Activated T-helper 9 cell treated with anti-CD3 and anti-CD28 coated beads, Interleukin-2, amount 50 U/mL, for 16 hours (primary cell): Measurements from ENCODE around the gene FOXG1.

Experiments
- DNase-seq: peaks from one replicate; pipeline ENCODE4 v3.0.0-alpha.2; 2020; ENCODE audit warnings: low read depth

The FOXG1 gene

GRCh38 chr14:28766469-28766955, at the start of gene FOXG1:
FOXG1 (plus strand) TSS chr14:28766787; CDS start chr14:28767280, 493 bp downstream.
- no peak for DNase-seq

DNA sequence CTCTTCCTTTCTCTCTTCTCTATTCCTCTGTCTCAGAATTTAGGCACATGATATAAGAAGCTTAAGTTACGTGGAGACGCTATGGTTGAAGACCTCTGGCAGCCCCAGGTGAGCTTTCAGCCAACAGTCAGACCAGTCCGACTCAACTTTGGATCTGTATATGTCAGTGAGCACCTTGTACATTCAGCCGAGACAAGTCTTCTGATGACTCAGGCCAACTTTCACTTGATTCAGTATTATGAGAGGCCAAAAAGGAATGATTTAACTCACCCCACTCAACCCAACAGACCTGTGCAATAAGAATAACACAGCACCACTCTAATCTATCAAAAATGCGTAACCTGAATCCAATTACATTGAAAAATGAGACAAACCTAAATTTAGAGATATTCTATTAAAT, 47.5 kb upstream of the FOXG1 start:
- no peak for DNase-seq

DNA sequence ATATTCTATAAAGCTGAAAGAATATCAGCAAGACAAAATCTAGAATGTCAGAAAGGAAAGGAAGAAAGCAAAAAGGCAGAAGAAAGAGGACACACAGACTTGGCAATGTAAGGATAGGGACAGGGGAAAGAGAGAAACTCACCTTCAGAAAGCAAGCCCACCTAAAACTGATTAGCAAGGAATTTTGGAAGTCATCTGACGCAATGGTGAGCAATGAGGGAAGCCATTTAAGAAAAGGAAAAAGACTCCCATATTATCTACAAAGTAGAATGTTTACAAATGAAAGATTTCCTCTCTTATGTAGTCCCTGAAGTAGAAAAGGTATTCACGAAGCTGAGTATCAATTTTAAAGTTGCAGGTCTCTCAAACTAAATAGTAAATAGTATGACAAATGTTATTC, 35.2 kb upstream of the FOXG1 start:
- no peak for DNase-seq

DNA sequence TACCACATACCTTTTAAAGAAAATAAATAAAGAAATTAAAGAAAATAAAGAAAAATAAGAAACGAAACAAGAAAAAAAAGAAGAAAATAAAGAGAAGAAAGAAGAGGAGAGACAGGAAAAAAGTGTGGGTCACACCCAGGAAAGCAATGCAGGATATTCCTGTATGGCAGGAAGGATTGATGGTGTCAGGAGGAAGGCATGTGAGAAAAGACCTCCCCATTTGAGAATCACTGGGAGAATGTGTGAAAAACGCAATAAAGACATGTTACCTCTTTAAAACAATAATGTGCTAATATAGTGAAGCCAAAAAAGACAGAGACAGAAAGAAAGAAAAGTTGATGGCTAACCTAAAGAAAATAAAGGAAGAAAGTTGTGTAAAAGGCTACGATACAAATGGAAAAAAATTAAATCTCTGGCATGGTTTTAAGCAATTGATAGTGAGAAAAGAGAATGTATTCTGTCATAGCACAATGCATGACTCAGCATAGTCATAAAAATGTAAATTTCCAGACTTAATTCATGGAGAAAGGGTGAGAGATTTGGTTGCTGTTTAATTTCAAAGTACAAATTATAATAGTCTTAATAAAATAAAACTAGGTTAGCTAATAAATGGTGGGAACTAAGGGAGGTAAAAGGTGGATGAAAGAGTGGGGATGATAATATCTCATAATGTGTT, 24.3 kb upstream of the FOXG1 start:
- DNase-seq, result no peak

DNA sequence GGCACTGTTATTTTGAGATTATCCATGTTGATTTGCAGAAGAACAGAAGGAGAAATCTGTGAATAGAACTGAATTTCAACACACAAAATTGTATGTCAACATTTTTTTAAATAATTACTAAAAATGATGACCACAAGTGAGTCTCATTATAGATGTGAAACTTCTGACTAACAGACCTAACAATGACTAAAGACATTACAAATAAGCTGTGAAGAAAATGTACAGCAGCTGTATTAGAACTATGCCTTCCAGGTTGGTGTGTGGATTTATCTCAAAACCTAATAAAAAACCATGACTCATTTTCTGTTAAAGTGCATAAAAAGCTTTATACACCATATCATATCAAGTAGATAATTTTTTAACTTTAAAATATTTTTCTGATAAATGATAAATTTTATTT, 22.5 kb upstream of the FOXG1 start:
- DNase-seq, result no peak

DNA sequence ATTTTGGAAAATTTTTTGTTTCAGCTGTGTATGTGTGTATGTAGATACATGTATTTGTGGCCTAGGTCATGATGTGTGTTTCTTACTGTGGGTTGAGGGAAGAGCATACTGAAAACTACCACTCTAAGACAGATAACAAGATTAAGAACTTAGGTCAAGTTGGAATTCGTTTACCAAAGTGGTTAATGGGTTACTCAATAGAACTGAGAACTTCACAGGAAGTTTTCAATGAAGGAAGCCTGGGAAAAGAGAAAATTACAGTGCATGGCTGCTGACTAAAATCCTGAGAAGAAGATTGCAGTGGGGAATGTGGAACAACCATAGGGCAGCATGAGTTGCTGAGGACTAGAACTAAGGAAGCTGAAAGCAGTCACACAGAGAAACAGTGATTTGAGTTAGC, 21.4 kb upstream of the FOXG1 start:
- DNase-seq, result no peak

- no peak for DNase-seq
Observed at GRCh38 chr14:28746247-28746646, 20.3 kb upstream of the FOXG1 start.

DNA sequence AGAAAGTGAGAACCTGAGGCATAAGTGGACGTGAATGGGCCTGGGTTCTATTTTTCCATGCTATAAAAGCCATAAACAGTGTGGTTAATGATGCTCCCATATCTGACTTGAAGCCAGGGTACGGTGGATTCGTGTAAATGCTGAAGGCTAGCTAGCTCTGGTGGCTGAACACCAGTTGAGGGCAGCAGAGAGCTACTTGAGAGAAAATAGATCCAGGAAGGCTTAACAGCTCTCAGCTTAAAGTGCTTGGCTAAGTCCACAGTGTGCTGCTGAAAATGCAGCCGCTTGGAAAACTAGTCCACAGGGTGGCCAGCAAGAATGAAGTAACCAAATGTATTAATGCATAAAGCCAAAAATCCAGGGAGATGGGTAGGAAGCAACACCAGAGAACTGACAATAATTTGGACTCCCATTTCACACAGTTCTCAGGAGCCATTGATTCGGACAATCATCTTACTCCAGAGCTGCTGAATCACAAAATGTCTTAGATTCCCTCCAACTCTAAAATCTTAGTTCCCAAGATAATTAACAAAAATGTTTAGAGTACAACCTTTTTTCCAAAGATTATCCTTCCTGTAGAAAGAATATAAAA, 15.0 kb upstream of the FOXG1 start:
- DNase-seq, result no peak

DNA sequence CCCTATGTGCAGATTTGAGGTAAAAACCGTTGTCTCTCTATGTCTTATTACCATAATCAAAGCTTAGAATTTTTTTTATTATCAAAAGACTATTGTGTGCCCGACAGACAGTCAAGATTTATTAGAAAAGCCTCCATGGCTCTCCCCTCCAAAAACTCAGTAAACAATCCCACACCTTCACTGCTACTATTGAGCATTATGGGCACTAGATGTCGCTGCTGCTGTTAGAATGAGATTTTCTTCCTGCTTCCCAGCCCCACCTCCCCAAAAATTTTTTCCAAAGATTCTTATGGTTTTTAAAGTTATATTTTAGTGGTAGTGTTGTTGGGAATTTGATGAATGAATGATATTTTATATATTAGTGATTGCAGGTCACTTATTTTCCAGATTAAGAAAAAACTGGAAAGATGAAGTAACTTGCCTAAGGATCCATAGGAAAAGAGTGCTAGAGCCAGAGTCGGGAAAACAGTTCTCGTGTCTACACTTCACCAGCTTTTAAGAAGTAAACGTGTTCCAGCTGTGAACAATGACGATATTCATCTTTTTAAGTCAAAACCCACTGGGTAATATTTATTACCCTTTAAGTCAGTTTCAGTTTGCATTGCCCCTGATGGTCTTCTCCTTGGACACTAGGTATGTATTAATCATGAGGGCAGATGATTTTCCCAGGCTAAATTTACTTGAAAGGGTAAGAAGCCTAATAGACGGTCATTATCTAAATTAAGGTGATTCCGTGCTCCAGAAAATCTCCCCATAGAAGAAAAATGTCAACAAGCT, 12.2 kb upstream of the FOXG1 start:
- DNase-seq, result no peak

DNA sequence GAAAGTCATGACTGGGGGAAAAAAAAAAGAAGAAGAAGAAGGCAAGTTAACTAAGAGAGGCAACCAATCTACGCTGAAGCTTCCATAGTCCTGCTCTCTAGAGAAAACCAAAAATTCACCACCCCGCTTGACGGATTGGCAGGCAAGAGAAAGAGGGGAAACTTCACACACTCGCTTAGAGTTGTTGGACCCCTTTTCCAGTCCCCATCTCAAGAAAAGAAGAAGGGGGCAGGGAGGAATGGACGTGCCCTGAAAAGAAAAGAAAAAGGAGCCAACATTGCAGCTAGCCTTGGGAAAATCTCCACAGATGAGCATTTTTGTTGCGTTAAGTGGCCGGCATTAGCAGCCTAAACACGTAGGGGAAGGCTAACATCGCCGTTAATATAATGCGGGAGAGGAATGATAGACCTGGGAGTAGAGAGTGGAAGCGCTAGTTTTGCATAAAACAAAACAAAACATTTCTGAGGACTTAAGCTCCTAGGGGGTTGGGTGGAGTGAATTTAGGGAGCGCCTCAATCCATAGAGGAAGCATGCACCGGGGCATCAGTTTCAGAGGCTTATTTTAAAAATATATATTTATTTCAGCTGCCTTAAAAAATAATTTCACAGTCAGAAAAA, 11.3 kb upstream of the FOXG1 start:
- no peak for DNase-seq

- no peak for DNase-seq
Observed at GRCh38 chr14:28755884-28756268, 10.7 kb upstream of the FOXG1 start.

- DNase-seq, result no peak
Observed at GRCh38 chr14:28756269-28756883, 10.2 kb upstream of the FOXG1 start.

DNA sequence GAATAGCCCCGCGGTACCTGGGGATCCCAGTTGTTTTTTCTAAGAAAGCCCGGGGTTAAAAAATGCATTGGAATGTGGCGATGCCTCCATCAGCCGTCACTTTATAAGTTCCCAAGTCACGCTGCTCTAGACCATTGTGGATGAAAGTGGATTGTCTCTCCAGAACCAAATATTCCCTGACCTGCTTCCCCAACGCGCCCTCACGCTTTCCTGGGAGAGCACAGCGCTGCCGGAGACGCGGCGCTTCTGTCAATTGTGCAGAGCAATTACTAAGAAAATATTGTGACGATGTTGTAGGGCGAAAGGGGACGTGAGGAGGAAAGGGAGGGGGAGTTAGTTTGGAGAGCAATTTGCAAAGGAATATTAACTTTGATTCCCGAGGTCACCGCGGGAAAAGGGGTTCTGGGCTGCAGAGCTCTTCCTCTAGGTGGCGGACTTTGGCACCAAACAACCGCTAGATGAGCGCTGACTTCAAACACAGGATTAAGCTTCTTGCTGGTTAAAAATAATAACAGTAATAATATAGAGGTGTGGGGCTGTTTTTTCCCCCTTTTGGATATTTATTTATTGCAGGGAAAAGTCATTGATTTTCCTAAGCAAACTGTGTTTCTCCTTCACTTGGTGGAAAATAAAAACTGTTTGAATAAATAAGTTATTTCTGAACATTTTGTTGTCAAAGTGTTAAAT, 9.6 kb upstream of the FOXG1 start:
- no peak for DNase-seq

DNA sequence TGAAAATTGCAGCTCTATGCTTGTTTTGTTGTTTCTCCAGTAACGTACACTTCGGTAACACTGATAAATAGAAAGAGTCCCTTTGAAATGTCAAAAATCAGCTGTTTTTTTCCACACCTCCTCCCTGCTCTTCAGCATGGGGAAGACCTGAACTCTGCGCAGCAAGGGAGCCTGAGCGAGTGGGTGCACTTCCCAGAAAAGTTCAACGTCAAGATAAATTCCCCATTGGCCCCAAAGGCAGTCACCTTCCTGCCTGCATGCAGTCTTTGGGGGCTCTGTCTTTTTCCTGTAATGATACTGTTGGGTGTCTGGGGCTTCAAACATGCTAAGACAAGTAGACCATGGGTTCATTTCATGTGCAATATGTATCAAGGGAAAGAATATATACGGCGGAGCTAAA, 8.8 kb upstream of the FOXG1 start:
- no peak for DNase-seq

DNA sequence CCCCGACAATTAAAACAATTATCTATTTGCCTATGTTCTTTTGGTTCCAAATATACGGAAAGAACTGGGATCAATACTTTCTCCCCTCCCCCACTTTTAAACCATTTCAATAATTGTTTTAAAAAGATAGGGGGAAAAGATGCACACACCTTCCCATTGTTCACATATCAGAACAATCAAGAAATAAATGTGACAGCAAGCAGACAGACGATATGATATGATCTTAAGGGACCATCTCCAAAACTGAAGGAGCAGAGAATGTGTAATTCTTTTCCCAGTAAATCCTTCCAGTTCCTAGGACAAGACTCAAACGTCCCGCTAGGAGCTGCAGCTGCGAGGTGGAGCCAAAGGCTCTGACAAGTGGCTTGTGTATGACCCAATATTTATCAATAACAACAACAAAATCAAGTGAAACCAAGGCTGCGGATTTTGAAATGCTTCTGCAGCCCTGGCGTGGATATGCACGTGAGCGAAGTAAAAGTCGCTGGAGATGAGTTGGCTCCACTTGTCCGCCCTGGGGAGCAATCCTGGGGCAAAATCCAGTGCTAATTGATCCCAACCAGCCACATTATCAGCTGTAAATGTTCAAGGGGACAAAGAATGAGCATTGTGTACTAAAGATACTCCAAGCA, 8.2 kb upstream of the FOXG1 start:
- no peak for DNase-seq

DNA sequence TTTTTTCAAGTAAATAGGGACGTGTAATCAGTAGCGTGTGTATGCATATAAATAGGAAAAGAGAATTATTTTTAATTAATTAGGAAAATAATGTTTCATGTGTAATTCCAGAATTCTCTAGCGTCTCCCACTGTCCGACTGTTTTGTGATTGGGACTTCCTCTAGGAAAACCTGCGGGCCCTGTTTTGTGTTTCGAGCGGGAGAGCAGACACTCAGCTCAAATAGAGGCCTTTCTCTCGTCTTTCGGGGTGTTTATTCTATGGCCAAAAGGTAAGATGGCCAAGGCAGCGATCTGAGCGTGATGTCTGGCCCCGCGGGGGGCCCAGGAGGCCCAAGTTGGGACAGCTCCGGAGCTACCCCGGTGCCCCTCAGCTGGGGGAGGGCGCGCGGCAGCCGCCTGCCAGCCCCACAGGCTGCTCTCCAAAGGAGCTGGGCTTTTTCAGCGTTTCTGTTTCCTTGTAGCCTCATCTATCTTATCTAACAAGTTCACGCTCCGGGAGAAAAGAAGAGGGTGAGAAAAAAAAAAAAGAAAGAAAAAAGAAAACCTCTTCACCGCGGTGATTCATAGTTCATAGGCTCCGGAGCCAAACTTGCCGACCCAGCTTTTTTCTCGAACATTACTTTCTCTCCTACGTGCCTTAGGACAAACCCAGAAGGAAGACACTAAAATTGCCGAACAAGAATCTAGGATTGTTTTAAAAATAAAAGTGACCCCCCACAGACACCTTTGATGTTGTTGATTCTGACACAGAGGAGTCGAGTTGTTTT, 7.5 kb upstream of the FOXG1 start:
- DNase-seq, result no peak

DNA sequence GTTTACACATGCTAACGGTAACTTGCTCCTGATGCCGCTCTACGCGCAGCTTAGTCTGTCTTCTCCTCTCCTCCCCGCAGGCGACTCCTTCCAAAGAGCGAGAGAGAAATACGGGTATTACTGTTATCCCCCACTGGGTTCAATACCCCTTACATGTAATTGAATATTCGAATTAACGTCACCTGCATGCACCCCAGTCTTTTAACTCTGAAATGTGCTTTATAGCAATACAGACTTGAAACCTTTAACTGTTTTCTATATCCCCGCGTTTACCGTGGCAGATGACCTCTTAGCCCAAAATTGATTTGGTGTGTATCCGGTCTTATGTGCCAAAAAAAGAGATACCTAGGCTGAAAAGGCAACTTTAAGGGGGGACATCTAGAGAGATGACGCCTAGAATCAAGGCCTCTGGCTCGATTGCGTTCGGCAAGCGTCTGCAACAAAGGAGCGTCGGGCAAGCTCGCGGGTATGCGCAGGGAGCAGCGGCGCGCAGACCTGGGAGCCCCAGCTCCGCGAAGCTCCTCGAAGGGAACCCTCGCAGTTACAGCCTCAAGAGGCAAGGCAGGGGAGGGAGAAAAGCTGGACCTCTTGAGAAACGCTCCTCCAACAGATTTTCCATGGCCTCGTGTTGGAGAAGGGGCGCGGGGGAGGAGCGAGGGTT, 6.8 kb upstream of the FOXG1 start:
- no peak for DNase-seq

DNA sequence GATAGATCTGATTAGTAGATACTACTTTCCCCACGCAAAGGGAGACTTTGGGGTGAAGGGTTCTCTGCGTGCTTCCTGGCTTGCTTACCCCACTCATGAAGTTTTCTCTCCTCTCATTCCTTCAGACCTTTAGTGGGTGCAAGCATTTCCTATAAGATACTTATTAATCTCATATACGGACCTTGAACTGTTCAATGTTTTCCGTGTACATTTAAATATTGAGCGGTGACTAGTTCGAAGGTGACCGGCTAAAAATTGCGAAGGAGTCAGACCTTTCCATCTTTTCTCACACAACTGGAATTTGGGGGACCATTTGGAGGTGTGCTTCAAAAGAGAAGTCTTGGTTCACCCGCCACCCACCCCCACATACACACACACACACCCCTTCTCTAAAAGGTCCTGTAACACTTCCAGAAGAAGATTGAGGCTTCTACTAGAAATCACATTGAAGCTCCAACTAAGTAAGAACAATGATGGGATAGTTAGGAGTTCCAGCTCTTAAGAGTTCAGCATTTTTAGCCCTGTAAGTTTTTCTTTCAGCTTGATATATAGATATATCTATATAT, 6.1 kb upstream of the FOXG1 start:
- no peak for DNase-seq

- DNase-seq, result no peak
Observed at GRCh38 chr14:28761438-28762291, 4.9 kb upstream of the FOXG1 start.
